Suprapubic skin (tissue), 4 donors: ENCODE results near the gene MTCL1. TPM values are rescaled to one million over a fixed set of nuclear protein-coding genes. Genes with fewer than 3 reads are reported as not detected.

Source experiments
- DNase-seq, 2 donors: peaks; one replicate each; pipeline ENCODE4 v3.0.0-alpha.2; 2019; ENCODE audit warnings: low spot score in 2 of 2
- H3K27ac ChIP-seq: fragments of 200-600 bp; sonication (generic); one replicate; pipeline ENCODE4 v1.5.1; 2019
- H3K27me3 ChIP-seq: fragments of 200-600 bp; sonication (generic); one replicate; pipeline ENCODE4 v1.5.1; 2019
- H3K36me3 ChIP-seq: fragments of 200-600 bp; sonication (generic); one replicate; pipeline ENCODE4 v1.5.1; 2019
- H3K4me1 ChIP-seq: fragments of 200-600 bp; sonication (generic); one replicate; pipeline ENCODE4 v1.5.1; 2019
- H3K4me3 ChIP-seq: fragments of 200-600 bp; sonication (generic); one replicate; pipeline ENCODE4 v1.5.1; 2019; ENCODE audit warnings: mild to moderate bottlenecking
- H3K9me3 ChIP-seq: fragments of 200-600 bp; sonication (generic); one replicate; pipeline ENCODE4 v1.5.1; 2019
- CTCF ChIP-seq, 2 donors: fragments of 200-600 bp in 1 of 2; fragments of 450-650 bp in 1 of 2; sonication (generic) in 1 of 2; IDR thresholded peaks; one replicate each; pipeline ENCODE4 v1.5.1; 2016 to 2019; ENCODE audit warnings: antibody characterized with exemption in 2 of 2, mild to moderate bottlenecking in 1 of 2, moderate library complexity in 1 of 2
- EP300 ChIP-seq: sonication (generic); formaldehyde crosslinking; IDR thresholded peaks from one replicate; pipeline ENCODE4 v1.6.1; 2017; ENCODE audit warnings: antibody characterized with exemption
- POLR2A ChIP-seq, 2 donors: fragments of 450-650 bp; IDR thresholded peaks; one replicate each; pipeline ENCODE4 v1.6.1; 2017; ENCODE audit warnings: antibody characterized with exemption in 2 of 2, mild to moderate bottlenecking in 2 of 2, moderate library complexity in 2 of 2
- POLR2AphosphoS5 ChIP-seq, 3 donors: sonication (generic); formaldehyde crosslinking; IDR thresholded peaks; one replicate each; pipeline ENCODE4 v1.6.1; 2017; ENCODE audit warnings: antibody characterized with exemption in 3 of 3
- WGBS: methylation state at CpG from one replicate; pipeline ENCODE4 v1.1.5; 2018; 5-methylcytosine and 5-hydroxymethylcytosine counted together
- total RNA-seq, 4 donors: library from RNA; depleted of rRNA; stranded (reverse); fragments of >200 nt; gene quantifications; one replicate each; pipeline ENCODE4 v1.1.0, GENCODE V29; 2016

MTCL1 gene
- total RNA-seq, 4 donors from 2014 or later = 7.0 to 9.4 (median 8.1) TPM

- no peaks in the 10 kb centered on the region for H3K27me3 ChIP-seq
- H3K4me1 ChIP-seq = no peaks in the 10 kb centered on the region
- DNase-seq = no peak
- H3K27ac ChIP-seq = no peak overlapping the region
- TF ChIP-seq POLR2AphosphoS5 (IDR thresholded peaks at IDR 0.05) (no peak), EP300 (no peak), CTCF (IDR thresholded peaks at IDR 0.05) (no peak), POLR2A (IDR thresholded peaks at IDR 0.05) (no peak)
- no peak overlapping the region for H3K4me3 ChIP-seq
- no peaks in the 10 kb centered on the region for H3K9me3 ChIP-seq
- H3K36me3 ChIP-seq = no peaks in the 10 kb centered on the region
- 91% methylated on average over 5 of the region's 5 CpGs for WGBS
Observed at GRCh38 chr18:8721716-8722115, 16.4 kb downstream of the MTCL1 start.

- H3K4me3 ChIP-seq = no peak overlapping the region
- H3K4me1 ChIP-seq = no peaks in the 10 kb centered on the region
- no peak for DNase-seq
- H3K27me3 ChIP-seq = no peaks in the 10 kb centered on the region
- H3K36me3 ChIP-seq = no peaks in the 10 kb centered on the region
- no peaks in the 10 kb centered on the region for H3K9me3 ChIP-seq
- TF ChIP-seq POLR2A (IDR thresholded peaks at IDR 0.05) (no peak), POLR2AphosphoS5 (IDR thresholded peaks at IDR 0.05) (no peak), CTCF (IDR thresholded peaks at IDR 0.05) (no peak), EP300 (no peak)
- 90% methylated on average over 13 of the region's 13 CpGs for WGBS
- H3K27ac ChIP-seq = no peak overlapping the region
Observed at GRCh38 chr18:8722946-8723820, 17.8 kb downstream of the MTCL1 start.

DNA sequence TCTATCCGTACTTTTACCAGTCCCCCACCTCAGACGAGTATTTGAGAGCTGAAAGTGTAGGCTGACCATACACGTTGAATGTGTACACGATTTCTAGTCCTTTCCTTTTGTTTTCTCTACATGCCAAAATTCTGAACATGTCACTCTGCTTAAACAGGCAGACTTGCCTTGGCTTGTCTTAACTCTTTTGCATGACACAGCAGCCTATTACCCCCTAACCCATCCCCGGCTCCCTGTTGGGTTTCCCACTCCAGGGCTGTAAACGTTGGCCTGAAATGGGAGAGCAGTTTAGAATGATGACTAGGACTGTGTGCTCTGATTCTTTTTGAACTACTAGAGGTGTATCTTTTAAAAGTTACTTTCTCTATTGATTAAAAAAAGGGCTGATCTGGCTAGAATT is 19.1 kb downstream of the MTCL1 start:
- H3K36me3 ChIP-seq = no peaks in the 10 kb centered on the region
- no peaks in the 10 kb centered on the region for H3K4me1 ChIP-seq
- 62% methylated on average over 6 of the region's 6 CpGs for WGBS
- H3K4me3 ChIP-seq = no peak overlapping the region
- TF ChIP-seq EP300 (no peak), POLR2A (IDR thresholded peaks at IDR 0.05) (no peak), POLR2AphosphoS5 (IDR thresholded peaks at IDR 0.05) (no peak), CTCF (IDR thresholded peaks at IDR 0.05) (no peak)
- no peak overlapping the region for H3K27ac ChIP-seq
- no peaks in the 10 kb centered on the region for H3K9me3 ChIP-seq
- H3K27me3 ChIP-seq = no peaks in the 10 kb centered on the region
- DNase-seq = no peak

GRCh38 chr18:8726281-8726680 is 20.9 kb downstream of the MTCL1 start:
- DNase-seq = no peak
- Histone ChIP-seq H3K9me3 (no peaks in the 10 kb centered on the region), H3K4me3 (no peak overlapping the region), H3K27me3 (no peaks in the 10 kb centered on the region), H3K4me1 (no peaks in the 10 kb centered on the region), H3K27ac (no peak overlapping the region), H3K36me3 (no peaks in the 10 kb centered on the region)
- WGBS = 98% methylated on average over 17 of the region's 17 CpGs
- no peak for TF ChIP-seq EP300
- TF ChIP-seq POLR2A (IDR thresholded peaks at IDR 0.05) = no peak
- no peak for TF ChIP-seq POLR2AphosphoS5 (IDR thresholded peaks at IDR 0.05)
- TF ChIP-seq CTCF (IDR thresholded peaks at IDR 0.05) = no peak

GRCh38 chr18:8726963-8727705 is 21.8 kb downstream of the MTCL1 start:
- Histone ChIP-seq H3K4me3 (no peak overlapping the region), H3K27ac (no peak overlapping the region), H3K4me1 (no peaks in the 10 kb centered on the region), H3K27me3 (no peaks in the 10 kb centered on the region), H3K9me3 (no peaks in the 10 kb centered on the region), H3K36me3 (no peaks in the 10 kb centered on the region)
- TF ChIP-seq CTCF (IDR thresholded peaks at IDR 0.05) = no peak
- no peak for TF ChIP-seq POLR2A (IDR thresholded peaks at IDR 0.05)
- TF ChIP-seq EP300 = no peak
- DNase-seq = no peak
- WGBS = 91% methylated on average over 4 of the region's 4 CpGs
